AG09319 (cell line): ENCODE data around the gene MUSK.

ENCODE experiments used
- DNase-seq: peaks from one replicate; pipeline ENCODE4 v3.0.0-alpha.2; 2010; ENCODE audit warnings: low read depth; ENCODE audit errors: extremely low read depth
- CTCF ChIP-seq: IDR thresholded peaks from 2 replicates; pipeline ENCODE4 v1.5.1; 2011; ENCODE audit warnings: low read depth, mild to moderate bottlenecking, inconsistent platforms, low read length, moderate library complexity

Gene MUSK

GRCh38 chr9:110668570-110669167 is at the start of gene MUSK:
MUSK (plus strand) TSS chr9:110668791; CDS start chr9:110668905, 114 bp downstream.
- DNase-seq = no peak
- no peak for TF ChIP-seq CTCF

- TF ChIP-seq CTCF = no peak
- DNase-seq = no peak
Observed at GRCh38 chr9:110619831-110620230, 48.8 kb upstream of the MUSK start.

DNA sequence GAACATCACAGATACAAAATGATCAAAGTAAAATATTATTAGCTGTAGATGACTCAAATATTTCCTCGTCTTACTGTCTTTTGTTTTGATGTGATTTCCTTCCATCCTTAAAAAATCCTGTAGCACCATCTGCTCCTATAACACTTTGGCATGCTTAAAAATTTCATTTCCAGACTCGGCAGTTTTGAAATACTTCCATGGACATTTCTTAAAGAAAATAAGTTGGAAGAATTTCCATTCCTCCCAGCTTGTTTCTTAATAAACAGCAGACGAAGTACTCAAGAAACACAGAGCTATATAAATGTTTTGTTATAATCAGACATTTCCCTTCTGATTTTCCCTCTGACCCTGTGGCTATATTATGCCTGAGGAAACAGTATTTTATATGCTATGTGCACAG is 47.9 kb upstream of the MUSK start:
- TF ChIP-seq CTCF = no peak
- no peak for DNase-seq

GRCh38 chr9:110622368-110622767 is 46.2 kb upstream of the MUSK start:
- DNase-seq = no peak
- no peak for TF ChIP-seq CTCF

GRCh38 chr9:110623462-110624025 is 45.0 kb upstream of the MUSK start:
- DNase-seq = no peak
- TF ChIP-seq CTCF = peak; percentile 51

GRCh38 chr9:110626101-110626829 is 42.3 kb upstream of the MUSK start:
- DNase-seq = peak; percentile 51
- no peak for TF ChIP-seq CTCF

DNA sequence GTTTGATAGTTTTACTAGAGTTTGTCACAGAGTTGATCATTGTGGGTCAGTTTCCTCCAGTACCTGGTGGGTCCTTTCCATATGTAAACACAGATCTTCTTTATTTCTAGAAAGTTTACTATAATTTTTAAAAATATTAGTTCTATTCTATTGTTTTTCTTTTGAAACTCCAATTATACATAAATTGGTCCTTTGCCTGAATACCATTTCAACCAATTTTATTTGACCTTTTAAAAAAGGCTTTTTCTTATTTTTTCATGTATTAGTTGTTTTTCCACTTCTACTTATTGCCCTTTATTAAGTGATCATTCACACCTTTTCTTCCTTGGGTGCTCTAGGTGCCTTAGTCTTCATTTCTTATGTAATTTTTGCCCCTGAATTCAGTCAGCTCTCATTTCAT is 33.0 kb upstream of the MUSK start:
- TF ChIP-seq CTCF = no peak
- no peak for DNase-seq
